Measurements from ENCODE around the gene MAPKAP1.
A peak's percentile ranks its signal among the peaks of the same experiment; 100 is the strongest.

Gene MAPKAP1

DNA sequence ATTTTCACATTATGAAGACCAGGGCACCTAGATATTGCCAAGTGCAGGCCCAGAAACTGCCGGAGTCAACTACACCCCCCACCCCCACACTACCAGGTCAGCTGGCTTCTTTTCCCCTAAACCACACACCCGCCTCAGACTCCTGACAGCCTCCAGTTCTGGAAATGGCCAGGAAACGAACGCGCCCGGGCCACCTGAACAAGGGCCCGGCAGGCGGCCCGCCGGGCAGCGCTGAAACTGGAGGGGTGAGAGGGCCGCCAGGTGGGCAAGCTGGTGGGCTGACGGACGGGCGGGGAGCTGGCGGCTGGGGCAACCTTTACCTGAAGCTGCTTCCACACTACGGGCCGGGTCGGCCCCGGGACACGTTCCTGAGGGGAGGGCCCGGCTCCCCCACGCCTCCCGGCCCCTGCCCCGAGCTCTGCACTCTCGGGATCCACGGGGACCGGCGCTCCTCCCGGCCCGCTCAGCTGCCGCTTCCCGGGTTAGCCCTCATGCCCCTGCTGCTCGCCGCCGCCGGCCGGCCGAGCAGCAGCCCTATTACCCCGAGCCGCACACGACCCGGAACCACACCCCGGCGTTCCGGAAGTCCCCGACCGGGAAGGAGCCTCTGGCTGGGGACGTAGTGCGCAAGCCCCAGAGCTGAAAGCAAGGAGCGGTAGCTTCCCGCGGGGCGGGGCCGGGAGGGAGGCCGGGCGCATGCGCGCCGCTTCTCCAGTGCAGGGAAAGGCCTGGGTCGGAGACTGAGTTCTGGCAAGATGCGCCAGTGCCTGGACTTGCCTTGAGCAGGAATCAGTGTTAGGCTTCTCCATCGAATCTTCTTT is at the start of gene MAPKAP1:
Gene MAPKAP1, minus strand, starts transcription at position 558 of the 821 bp plus-strand sequence. CDS start 34,634 bp downstream, outside the sequence.
- DNase-seq (ENCODE audit: low spot score): peak; percentile 97

DNA sequence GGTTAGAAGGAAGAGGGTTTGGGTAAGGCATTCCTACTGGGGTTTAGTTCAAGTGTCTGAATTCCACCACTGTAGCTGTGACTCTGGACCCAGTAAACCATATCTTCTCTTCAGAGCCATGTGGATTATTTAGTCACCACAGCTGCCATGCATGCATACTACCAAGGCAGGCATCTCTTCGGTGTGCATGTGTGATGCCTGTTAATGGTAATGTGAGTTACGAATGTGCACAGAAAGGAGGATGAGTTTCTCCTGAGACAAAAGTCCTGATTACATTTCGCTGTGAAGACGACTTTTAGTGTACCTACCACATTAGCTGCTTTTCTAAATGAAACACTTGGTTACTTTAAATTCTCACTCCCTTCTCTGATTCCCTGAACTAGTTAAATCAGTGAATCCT is 49.5 kb upstream of the MAPKAP1 start:
- no peak for DNase-seq (ENCODE audit: low spot score)

DNA sequence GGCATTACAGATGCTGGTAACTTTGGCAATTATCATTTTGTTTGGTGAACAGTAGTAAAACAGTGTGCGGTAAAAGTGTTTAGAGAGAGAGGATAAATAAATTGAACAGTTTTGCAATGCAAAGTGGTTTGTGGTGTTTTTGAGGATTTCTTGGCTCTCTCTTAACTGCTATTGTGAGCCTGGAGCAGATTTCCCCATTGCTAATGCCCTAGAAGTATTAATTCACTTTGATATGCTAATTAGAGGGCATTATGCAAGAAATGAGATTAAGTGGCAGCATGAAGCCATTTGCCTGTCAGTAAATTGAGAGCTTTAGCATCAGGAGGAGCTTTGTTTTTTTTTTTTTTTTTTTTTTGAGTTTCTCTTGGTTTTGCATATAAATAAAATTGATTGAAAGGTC is 48.3 kb upstream of the MAPKAP1 start:
- DNase-seq (ENCODE audit: low spot score): no peak

DNA sequence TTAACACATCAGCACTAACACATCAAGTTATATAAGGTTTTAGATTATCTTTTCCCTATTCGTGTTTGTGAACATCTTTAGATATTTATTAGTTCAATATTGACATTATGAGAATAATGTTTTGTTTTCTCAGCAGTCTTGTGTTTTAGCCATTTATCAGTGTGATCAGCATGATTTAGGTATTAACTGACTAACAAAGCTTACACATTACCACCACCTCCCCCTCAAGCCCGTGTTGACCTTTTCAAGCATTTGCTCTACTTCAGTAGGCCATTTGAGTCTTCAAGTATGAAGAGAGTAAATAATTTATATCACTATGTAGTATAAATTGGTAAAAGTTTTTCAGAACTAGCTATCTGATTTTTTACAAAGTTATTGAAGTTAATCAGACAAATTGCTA is 47.1 kb upstream of the MAPKAP1 start:
- no peak for DNase-seq (ENCODE audit: low spot score)

DNA sequence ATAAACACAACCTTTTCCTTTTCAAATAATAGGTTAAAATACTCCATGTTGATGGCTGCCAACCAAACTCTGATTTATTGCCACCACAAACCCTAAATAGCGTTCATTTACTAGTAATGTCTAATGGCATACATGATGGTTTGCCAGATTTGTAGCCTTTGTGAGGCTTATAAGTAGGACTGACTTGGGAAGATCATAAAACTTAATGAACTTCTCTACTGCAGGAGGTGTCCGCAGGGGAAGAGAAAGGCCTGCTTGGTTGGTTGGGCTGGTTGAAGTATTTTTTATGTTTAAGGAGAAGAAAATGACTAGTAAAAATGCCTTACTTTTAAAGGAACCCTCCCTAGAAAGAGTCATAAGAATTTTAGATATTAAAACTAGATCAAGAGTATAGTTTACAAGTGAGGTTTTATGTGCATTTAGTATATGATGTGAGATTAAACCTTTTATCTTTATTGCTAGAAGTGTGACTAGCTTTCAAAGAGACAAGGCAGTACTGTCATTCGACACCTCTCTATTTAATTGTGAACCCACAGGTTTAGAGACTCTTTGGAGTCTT is 45.1 kb upstream of the MAPKAP1 start:
- no peak for DNase-seq (ENCODE audit: low spot score)

DNA sequence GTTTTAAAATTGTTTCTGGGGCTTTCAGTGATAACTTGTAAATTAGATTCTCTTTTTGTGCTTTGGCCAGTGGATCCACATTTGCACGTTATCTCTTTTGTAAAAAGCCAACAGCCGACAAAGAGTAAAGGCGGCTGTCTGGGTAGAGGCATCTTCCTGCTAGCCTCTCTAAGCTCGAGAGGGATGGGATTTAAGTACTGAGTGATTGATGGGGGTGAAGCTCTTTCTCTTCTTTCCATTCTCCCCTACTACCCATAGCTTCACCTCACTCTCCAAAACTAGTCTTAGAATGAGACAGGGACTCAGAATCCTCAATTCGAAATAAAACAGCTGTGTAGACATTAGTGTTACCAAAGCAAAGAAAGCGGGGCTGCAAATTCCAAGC is 43.6 kb upstream of the MAPKAP1 start:
- DNase-seq (ENCODE audit: low spot score): no peak

DNA sequence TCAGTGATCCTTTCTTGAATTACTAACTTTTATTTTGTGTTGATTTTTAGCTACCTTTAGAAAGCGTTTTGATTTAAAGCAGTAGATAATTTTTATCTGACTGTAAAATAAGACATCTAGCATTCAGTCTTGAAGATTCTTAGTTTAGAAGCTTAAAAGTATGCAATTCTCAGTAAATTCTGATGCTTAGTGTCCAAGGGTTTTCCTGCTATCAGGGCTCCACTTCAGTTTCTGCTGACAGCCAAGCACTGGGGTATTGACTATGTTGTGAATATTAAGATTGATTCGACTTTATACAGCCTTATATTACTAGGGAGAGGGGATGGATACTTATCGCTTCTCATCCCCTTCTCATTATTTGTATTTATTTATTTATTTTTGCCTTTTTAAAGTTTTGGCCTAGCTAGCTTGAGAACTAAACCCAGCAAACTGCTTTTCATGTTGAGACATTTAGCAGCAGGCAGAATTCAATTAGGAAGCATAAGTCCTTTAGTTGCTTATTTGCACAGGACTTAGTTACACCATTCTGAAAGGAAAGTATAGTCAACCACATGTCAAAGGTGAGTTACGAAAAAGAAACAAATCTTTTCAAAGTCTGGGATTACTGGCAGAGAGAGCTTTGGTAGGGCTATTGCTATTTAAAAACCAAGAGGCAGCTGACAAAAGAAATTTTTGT is 43.1 kb upstream of the MAPKAP1 start:
- no peak for DNase-seq (ENCODE audit: low spot score)

DNA sequence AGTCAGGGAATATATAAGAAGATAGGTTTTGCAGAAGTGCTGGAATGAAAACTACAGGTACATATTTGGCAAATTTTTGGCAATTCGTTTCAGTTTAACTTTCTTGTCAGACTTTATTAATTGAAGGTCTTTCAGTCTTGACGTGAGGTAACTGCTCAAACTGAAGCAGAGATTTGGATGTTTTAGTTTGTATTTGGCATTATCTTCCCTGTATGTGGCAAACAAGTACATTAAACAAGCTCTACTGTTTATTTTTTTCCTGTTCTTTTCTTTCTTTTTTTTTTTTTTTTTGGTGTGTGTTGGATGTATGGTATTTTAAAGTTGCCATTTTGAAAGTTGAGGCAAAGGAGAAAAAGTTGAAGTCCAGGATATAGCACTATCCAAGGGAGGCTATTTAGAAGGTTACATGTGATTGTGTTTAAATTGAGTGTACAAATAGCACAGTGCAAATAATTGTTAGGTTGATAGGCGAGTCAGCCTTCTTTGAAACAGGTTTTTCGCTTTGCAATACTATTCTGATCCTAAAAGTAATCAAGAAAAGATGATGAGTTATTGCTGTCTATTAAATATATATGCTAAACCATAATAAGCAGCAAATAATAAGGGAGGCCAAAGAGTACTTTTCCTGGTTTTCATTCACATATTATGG is 42.4 kb upstream of the MAPKAP1 start:
- DNase-seq (ENCODE audit: low spot score): no peak

DNA sequence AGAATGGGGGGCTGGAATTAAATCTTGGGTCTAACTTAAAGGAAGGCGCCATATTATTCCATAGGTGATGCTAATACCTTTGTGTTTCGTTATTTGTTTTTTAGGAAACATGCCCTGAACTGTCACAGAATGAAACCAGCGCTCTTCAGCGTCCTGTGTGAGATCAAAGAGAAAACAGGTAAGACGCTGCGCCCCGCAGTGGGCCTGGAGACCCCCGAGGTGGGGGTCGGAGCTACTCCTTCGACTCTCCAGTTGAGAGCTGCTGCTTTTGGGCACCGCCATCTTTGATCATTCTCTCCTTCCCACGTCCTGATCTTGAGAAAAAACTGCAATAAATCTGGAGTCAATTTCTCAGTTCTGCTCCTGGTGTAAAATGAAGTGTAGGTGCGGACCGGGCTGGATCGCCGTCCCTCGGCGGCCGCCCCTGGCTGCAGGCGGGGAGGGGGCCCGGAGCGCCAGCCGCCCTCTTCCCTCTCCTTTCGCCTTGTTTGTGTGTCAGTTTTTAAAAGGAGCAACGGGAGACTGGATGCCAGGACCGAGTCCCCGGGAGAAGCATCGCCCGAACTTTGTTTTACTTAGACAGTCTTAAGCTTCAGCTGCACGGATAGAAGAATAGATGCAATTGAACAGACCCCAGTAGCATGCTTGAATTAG is 41.6 kb upstream of the MAPKAP1 start:
- DNase-seq (ENCODE audit: low spot score): no peak

DNA sequence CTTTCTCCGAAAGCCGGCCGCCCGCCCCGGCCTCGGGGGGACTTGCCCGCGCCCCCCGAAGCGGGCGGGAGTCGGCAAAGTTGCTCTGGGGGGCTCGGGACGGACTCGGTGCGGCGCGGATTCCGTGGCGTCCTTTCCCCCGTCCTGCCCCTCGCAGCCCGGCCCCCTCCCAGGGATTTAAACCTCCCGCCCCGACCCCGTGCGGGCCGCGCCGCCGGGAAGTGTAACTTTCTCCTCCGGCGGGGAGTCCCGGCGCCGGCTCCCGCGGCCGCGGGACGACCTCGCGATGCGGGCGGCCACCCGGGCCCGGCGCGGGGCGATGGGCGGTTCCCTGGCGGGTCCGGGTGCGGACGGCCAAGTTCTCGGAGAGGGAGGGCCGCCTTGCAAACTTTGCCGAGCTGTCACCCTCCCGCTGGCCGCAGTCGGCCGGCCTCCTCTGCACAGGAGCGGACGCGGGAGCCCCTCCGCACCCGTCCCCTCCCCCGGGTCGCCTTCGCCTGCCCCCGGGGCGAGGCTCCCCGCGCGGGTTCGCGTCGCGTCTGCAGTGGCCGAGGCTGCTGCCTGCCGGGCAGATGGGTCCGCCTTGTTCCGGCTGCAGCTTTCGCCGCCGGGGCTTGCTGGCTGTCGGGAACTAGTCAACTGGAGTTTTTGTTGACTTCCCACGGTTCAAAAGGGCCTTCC is 40.9 kb upstream of the MAPKAP1 start:
- DNase-seq (ENCODE audit: low spot score): no peak

DNA sequence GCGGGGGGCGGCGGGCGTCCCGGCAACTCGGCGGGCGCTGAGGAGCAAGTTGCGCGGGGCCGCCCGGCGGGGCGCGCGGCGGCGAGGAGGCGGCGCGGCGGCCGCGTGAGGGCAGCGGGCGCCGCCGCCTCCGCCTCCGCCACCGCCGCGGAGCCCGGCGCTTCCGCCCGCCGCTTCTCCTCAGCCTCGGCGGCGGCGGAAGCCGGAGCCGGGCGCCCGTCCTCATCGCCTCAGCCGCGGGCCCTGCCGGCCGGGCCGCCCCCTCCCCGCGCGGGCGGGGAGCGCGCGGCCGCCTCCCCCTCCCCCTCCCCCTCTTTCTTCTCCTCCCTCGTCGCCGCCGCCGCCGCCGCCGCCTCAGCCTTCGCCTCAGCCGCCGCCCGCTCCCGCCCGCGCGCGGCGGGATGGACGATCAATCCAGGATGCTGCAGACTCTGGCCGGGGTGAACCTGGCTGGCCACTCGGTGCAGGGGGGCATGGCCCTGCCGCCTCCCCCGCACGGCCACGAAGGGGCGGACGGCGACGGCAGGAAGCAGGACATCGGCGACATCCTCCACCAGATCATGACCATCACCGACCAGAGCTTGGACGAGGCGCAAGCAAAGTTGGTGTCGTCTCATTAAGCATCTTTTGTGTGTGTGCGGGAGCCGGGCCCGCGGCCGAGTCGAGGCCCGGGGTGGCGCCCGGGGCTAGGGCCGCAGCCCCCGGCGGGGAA is 40.2 kb upstream of the MAPKAP1 start, which contains the start of gene PBX3:
Gene PBX3, plus strand, starts transcription at position 321 of the 712 bp plus-strand sequence.
- peak; percentile 38 for DNase-seq (ENCODE audit: low spot score)

DNA sequence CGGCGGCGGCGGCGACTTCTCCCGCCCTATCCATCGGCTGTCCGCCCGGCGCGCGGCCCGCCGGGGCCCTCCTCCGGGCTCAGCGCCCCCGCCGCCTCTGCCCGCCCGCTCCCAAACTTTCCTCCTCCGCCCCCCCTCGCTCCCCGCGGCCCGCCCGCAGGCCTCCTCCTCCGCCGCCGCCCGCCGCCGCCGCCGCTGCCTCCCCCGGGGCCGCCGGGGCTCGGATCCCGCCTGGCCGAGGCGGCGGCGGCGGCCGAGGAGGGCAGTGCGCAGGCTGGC is 39.7 kb upstream of the MAPKAP1 start:
- no peak for DNase-seq (ENCODE audit: low spot score)

DNA sequence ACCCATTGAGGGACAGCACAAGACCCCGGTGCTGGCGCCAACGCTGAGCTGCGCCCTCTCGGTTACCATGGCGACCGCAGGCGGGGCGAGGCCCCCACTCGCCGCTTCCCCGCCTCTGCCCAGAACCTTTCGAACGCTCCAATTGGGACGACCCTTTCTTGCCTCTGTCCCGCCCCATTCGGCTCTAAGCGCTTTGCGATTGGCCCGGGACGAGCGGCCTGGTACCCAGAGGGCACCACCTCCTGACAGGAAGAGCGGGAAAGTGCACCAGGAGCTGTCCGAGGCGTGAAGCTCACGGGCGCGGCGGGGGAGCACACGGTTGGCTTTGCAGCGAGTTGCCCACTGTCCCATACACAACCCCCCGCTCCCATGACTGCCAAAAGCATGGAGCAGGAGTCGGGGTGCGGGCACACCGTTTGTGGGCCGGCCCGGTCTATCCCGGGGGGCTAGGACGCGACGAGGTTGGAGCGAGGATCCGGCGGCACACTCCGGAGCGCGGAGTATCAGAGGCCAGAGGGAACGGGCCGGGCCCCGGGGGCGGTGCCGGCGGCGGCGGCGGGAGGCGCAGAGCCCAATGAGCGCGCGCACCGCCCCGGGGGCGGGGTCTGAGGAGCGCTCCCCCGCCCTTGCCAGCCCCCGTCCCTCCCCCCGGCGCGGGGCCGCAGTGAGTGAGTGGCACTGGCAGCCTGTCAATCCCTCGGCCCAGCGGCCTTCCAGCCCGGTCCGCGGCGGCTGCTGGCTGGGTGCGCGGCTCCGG is 39.2 kb upstream of the MAPKAP1 start:
- peak; percentile 91 for DNase-seq (ENCODE audit: low spot score)

DNA sequence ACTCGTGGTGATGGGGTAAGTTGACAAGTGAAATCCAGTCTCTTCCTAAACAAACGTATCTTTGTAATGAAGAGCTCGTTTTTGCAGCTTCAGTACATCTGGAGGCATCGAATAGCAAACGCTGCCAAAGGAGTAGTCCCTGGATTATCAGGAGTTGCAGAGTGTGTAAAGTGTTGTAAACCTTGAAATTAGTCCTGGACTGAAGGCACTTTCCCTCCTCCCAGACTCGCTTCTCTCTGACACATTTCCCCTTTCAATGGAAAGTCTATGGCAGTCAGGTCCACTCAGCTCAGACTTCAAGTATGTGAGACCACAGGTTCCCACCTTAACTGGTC is 38.6 kb upstream of the MAPKAP1 start:
- DNase-seq (ENCODE audit: low spot score): no peak

DNA sequence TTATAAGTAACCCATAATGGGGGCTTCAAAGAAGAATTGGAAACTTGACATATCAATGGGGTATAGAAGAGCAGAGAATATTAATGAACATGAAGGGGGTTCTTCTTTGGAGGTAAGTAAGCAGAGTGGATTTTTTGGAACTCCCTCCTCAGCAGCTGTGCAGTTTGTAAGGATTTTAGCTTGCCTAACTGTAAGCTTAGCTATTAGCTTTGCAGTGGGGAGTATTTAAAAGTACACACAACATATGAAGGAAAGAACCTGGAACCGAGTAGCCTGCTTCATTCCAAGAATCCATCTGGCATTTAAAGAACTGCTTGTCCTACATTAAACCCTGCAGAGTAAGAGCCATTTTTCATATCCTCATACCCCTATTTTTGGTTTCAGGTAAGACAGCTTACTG is 38.0 kb upstream of the MAPKAP1 start:
- DNase-seq (ENCODE audit: low spot score): no peak

DNA sequence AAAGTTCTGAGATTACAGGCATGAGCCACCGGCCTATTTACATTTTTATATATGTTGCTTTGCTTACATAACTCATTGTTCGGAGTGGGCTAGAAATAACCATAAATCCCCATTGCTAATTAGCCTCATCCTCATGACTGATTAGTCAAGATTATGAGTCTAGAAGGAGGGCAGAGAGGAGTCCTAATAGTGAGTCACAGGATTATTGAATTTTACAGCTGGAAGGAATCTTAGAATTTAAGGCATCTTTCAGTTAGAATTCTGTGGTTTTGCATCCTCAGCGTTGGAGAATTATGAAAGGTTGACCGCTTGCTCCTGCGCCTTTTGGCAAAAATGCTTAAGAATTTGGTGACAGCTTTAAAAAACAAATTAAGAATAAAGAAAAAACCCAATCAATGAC is 37.6 kb upstream of the MAPKAP1 start:
- no peak for DNase-seq (ENCODE audit: low spot score)

DNA sequence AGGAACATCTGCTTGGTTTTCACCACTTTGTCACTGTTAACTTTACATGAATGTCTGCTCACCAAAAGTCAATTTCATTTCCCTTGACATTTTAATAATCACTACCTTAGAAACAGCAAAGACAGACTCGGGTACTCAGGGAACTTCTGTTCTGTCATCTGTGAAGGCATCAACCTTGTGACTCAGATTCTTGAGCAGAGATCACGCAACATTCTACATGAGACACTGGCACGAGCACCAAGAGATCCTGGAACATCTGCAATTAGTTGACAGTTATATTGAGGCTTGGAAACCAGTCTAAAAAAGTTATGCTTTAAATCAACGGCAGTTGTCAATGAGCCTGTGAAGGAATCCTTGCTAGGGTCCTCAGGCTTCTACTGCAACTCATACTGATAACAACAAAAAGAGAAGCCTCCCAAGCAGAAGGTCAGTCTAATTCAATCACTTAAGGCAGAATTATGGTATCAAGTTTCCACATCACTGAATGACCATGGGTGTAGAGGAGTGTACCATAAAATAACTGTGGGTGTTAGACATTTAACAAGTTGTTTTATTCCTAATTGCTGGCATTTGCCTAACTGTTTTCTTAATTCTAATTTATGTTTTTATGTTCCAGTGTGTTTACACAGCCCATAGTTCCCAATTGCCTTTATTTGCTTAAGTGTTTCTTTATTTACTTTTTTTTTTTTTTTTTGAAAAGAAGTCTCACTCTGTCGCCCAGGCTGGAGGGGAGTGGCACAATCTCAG is 36.8 kb upstream of the MAPKAP1 start:
- no peak for DNase-seq (ENCODE audit: low spot score)

DNA sequence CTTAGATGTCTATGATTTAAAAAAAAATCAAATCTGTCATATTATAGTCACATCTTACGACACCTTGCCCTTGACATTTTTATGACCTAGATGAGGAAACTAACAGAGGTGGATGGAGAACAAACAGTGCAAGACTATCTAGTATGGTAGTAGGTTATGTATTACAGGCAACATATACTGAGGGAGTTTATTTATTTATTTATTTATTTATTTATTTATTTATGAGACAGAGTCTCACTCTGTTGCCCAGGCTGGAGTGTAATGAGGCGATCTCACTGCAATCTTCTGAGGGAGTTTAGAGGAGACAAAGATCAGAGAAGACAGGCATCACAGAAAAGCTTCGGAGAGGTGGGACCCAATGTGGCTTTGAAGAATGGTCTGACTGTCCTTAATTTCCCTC is 35.6 kb upstream of the MAPKAP1 start:
- no peak for DNase-seq (ENCODE audit: low spot score)

DNA sequence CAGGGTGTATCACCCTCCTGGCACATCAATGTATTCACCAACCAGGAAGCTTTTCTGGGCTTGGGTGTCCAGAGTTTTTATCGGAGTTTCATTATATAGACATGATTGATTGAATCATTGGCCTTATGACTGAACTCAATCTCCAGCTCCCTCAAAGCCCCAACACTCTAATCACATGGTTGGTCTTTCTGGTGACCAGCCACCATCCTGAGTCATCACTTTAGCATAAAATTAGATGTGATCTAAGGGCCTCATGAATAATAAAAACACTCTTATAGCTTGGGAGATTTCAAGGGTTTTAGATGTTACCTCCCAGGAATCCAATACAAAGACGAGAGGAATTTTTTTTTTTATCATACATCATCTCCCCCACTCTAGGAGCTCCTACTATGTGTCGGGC is 32.4 kb upstream of the MAPKAP1 start:
- no peak for DNase-seq (ENCODE audit: low spot score)

DNA sequence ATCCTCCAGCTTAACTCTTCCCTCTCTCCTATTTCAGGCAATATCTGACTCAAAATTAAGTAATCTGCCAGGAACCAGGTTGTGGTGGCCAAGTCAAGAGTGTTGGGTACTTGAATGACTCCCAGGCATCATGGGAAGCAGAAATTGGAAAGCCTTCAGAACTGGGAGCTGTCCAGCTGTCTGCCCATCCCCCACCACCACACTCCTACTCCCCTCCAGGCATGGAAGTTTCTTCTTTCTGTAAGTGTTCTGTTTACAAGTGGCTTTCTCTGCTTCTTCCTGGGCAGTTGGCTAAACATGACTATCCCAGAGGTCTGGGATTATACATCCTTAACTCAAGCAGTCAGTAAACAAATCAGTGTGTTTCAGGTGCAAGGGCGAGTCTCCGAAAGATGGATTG is 25.6 kb upstream of the MAPKAP1 start:
- no peak for DNase-seq (ENCODE audit: low spot score)
